HG03135 (cell line): ENCODE measurements around the gene PSMA8.
"Not testable (repeated sequence)": the region's sequence is repeated elsewhere in the genome, so short reads cannot be mapped to it uniquely, and the experiment has no call there.

Source experiments
- ATAC-seq: cut with Tn5 transposase; IDR thresholded peaks from one replicate; pipeline ENCODE4 v1.9.1; 2021; ENCODE audit warnings: mild to moderate bottlenecking, moderate library complexity; ENCODE audit not compliant: unreplicated experiment

Gene PSMA8

GRCh38 chr18:26228562-26229260 is 95.0 kb downstream of the PSMA8 start:
- ATAC-seq = no peak

- no peak for ATAC-seq
Observed at GRCh38 chr18:26230497-26230896, 96.8 kb downstream of the PSMA8 start.

- ATAC-seq = no peak
Observed at GRCh38 chr18:26233208-26233607, 99.5 kb downstream of the PSMA8 start.

- ATAC-seq = not testable (repeated sequence)
Observed at GRCh38 chr18:26237363-26237762, 103.7 kb downstream of the PSMA8 start.

- not testable (repeated sequence) for ATAC-seq
Observed at GRCh38 chr18:26238718-26239117, 105.0 kb downstream of the PSMA8 start.

GRCh38 chr18:26242392-26242791 is 108.7 kb downstream of the PSMA8 start:
- ATAC-seq = not testable (repeated sequence)
